Hippocampal formation (tissue), 2 donors: ENCODE results near the gene PTPRU.
A peak's percentile ranks its signal among the peaks of the same experiment; 100 is the strongest.

Experiments used
- DNase-seq, 2 donors: peaks; one replicate each; lab custom pipeline; 2025; lab: John Stamatoyannopoulos, UW

PTPRU gene

GRCh38 chr1:29267321-29268070, 31.2 kb downstream of the PTPRU start:
- no peak for DNase-seq

GRCh38 chr1:29269382-29269781, 33.1 kb downstream of the PTPRU start:
- peak; percentile 62 to 70 for DNase-seq

DNA sequence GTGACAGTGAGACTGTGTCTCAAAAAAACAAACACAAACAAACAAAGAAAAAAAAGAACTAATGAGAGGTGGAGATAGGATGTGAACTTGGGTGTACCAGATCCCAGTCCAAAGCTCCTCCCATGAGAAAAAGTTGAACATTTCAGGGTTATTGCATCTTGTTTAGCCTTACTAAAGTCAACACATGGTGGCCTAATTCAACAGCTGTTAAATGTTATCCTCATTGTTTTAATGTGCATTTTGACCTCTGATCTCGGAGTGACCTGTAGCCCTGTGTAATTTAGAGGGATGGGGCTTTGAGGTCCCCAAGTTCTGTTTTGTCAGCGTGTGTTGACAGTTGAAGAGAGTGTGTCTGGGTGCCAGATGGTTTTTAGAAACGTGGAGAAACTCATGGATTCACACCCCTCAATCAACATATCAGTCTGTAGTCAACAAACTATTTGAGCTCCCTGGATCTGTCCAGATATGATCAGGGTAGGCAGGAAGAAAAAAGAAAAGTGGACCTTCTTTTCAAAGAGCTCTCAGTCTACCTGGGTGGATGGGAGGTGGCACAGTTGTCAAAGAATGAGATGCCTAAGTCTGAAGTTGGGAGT, 34.7 kb downstream of the PTPRU start:
- no peak for DNase-seq

DNA sequence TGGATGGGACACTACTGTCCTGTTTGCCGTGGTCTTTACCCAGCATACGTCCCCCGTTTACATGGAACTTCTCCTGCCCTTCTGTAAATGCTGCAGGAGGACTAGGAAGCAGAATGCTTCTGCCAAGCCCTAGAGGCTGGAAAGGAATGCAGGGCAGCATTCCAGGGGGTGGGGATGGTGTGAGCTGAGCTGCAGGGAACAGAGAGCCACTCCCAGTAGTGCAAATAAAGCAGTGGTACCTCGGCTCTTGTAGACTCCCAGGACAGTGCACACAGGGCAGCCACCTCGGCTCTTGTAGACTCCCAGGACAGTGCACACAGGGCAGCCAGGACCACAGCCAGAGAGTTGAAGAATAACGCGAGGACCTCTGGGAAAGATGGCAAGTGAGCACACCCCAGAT, 35.4 kb downstream of the PTPRU start:
- no peak for DNase-seq

DNA sequence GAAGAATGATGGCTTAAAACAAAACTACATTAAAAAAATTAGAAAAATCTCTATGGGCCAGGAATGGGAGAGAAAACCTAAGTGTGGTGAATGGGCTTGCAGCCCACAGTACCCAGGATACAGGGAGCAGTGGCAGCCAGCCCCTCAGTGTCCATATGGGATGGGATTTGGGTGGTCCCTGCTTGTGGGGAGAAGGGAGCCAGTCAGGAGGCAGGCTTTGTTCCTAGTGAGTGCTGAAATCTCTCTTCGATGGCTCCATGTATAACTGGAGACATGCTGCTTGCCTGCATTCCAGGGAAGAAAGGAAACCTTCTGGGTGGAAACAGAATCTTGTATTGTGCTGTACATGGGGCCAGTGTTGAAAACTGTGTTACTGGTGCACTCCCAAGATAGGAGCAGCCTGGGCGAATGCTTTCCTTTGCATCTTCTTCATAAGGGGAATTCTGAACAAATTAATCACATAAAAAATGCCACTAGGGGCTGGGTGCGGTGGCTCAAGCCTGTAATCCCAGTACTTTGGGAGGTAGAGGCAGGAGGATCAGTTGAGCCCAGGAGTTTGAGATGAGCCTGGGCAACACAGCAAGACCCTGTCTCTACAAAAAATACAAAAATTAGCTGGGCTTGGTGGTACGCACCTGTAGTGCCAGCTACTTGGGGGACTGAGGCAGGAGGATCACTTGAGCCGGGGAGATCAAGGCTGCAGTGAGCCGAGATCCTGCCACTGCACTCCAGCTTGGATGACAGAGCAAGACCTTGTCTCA, 36.0 kb downstream of the PTPRU start:
- no peak for DNase-seq

DNA sequence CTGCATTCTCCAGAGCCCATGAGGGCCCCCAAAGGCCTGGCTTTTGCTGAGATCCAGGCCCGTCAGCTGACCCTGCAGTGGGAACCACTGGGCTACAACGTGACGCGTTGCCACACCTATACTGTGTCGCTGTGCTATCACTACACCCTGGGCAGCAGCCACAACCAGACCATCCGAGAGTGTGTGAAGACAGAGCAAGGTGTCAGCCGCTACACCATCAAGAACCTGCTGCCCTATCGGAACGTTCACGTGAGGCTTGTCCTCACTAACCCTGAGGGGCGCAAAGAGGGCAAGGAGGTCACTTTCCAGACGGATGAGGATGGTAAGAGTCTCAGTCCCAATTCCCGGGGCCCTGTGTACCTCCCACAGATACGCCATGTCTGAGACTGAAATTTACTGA, 39.1 kb downstream of the PTPRU start:
- no peak for DNase-seq

DNA sequence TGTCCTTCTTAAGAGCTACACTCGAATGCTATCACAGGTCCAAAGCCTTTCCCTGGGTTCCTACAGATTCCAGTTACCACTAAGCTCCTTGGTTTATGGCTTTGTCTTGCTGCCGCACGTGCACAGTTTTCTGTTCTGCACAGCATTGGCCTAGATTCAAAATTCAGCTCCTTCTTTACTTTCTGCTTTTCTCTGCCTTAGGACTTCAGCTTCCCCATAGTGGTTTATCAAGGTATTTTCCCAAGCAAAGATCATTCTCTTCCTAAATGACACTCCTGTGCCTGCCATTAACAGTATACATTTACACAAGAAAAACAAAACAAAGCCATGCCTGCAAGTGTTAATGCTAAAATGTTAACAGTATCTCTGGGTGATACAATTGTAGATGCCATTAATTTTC, 41.8 kb downstream of the PTPRU start:
- DNase-seq, result no peak

DNA sequence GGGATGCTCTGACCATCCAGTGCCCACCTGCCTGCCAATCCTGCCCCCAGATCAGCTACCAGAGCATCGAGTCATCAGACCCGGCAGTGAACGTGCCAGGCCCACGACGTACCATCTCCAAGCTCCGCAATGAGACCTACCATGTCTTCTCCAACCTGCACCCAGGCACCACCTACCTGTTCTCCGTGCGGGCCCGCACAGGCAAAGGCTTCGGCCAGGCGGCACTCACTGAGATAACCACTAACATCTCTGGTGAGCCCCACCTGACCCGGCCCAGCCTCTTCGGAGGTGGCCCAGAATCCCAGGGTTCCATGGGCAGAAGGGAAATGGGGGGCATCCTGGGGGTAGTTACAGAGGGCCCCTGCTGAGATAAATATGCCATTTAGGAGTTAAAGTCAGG, 43.1 kb downstream of the PTPRU start:
- DNase-seq, result no peak

DNA sequence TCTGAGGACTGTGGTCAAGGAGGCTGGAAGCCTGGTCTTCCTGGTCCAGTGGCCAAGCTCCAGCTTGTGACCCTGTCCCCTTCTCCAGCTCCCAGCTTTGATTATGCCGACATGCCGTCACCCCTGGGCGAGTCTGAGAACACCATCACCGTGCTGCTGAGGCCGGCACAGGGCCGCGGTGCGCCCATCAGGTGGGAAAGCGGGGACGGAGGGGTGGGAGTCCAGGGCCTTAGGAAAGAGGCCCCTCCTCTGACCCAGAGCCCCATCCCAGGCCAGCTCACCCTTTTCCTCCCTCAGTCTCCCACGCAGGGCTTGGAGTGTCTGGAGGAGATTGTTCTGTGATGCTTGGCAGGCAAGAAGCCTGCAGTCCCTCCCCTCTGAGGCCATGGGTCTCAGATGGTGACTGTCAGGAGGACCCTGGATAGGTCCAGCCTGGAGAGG, 43.6 kb downstream of the PTPRU start:
- no peak for DNase-seq

DNA sequence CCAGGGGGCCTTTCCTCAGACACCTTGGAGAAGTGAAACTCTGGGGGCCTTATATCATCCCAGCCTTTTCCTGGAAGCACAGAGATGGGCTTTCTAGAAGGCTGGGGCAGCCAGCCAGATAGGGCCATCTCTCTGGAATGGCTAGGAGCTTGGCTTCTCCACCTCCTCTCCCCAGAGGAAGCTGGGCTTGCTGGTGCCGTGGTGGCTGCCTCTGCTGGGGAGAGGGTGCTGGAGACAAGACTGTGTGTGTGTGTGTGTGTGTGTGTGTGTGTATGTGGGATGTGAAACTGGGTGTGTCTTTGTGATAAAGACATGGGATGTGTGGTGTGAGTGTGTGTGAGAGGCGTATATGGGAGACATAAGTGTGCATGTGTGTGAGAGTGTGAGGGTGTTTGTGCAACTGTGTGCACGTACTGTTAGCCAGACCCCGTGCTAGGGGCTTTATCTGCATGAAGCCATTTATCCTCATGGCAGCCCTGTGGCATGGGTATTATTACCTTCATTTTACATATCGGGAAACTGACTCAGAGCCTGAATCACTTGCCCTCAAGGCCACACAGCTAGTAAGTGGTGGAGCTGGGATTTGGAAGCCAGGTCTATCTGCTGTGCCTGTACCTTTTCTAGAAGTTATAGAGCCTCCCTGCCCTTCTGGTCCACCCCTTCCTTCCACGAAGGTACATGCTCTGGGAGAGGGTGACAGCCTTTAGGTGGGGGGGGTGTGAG, 44.2 kb downstream of the PTPRU start:
- no peak for DNase-seq

- DNase-seq, result no peak
These were observed 45.2 kb downstream of the PTPRU start for GRCh38 chr1:29281571-29281970.

DNA sequence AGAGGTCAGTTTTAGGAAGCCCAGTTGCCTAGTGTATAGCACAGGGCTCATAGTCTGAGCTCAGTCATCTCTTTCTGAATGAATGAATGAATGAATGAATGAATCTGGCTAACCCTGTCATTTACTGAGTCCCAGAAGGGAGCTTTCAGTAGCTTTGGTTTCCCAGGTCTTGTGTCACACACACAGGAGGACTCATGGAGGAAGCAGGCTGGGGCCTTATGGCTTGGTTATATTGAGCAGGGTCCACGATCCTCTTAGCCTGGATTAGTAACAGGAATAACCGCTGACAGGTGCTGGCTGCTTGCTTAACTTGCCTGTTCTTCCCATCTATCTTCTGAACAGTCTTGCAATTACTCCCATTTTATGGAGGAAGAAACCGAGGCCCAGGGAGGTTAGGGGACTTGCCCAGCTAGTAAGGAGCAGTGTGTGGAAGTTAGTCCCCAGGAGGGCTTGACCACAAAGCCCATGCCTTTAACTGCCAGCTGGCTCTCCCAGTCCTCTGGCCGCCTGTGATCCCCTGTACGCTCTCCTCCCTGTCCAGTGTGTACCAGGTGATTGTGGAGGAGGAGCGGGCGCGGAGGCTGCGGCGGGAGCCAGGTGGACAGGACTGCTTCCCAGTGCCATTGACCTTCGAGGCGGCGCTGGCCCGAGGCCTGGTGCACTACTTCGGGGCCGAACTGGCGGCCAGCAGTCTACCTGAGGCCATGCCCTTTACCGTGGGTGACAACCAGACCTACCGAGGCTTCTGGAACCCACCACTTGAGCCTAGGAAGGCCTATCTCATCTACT, 46.0 kb downstream of the PTPRU start:
- DNase-seq, result no peak

- DNase-seq, result no peak
These were observed 46.8 kb downstream of the PTPRU start for GRCh38 chr1:29282924-29283803.

- no peak for DNase-seq
These were observed 47.5 kb downstream of the PTPRU start for GRCh38 chr1:29283804-29284195.

- DNase-seq, result no peak
These were observed 48.1 kb downstream of the PTPRU start for GRCh38 chr1:29284286-29284960.

DNA sequence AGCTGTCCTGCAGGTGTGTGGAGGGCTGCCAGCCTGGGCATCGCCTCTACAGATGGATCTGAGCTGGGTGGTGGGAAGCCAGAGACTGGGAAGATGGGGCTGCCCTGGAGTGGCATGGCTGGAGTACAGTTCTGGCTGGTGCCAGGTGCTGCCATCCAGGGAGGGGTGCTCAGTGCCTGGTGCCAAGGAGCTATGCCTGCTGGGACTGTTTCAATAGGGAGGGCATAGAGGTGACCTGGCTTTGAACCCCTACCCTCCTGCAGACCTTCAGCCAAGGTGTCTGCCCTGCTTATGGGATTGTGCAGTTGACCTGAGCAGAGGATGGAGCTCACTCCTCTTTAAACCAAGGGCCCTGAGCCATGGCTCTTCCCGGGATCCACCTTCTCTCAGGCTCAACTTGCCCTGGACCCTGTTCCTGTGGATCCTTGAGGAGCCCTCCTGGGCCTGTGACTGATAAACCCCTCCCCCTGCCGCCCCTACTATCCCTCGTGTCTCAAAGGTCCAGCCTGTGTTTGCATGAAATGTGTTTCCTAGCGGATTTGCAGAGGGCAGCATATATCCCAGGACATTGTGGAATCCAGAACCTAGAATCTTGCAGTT, 48.7 kb downstream of the PTPRU start:
- no peak for DNase-seq

DNA sequence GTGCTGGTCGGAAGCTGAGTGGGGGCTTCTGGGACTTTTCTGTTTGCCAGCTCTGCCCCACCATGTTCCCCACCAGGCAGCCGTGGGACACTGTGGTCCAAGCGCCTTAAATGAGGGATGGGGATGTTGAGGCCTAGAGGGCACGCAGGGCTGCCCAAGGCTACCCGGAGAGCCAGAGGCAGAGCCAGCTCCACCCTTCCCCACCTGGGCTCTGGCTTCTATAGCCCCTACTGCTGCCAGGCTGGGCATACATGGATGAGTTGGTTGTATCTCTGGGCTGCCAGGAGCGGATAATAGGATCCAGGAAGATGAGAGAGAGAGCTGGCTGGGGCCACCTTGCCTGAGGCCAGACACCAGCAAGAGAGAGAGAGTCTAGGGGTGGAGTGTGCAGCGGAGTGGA, 49.4 kb downstream of the PTPRU start:
- DNase-seq, result no peak

GRCh38 chr1:29286194-29286767, 50.0 kb downstream of the PTPRU start:
- no peak for DNase-seq

DNA sequence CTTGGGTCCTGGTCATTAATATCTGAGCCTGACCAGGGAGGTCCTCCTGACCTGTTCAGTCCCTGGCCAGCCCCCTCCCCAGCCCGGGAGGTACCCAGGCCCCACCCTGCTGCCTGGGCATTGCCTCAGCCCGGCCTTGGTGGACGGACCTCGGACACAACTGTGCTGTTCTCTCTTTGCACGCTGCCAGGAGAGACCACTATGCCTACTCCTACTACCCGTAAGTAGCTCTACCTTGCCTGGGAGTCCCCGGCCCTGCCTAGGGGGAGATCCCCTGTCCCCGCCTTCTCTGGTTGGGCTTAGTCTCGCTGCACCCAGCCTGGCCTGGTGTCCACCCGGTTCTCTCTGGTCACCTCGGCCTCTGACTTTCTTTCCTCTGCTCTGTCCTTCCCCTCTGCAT, 53.2 kb downstream of the PTPRU start:
- DNase-seq, result no peak
